GM18505 (cell line): Measurements from ENCODE around the gene TFEB.

ENCODE experiments used
- ATAC-seq: cut with Tn5 transposase; IDR thresholded peaks from one replicate; pipeline ENCODE4 v1.9.1; 2021; ENCODE audit not compliant: unreplicated experiment
- POLR2A ChIP-seq: IDR thresholded peaks from 4 replicates; pipeline ENCODE4 v1.6.1; 2011; ENCODE audit warnings: borderline replicate concordance; ENCODE audit not compliant: insufficient read depth, insufficient read length; ENCODE audit errors: extremely low read depth

The TFEB gene

GRCh38 chr6:41687501-41688175 is 47.8 kb downstream of the TFEB start:
- no peak for TF ChIP-seq POLR2A

GRCh38 chr6:41685641-41686380 is 49.6 kb downstream of the TFEB start:
- ATAC-seq = no peak
- TF ChIP-seq POLR2A = no peak

More at GRCh38 chr6:41687501-41688175, 47.8 kb downstream of the TFEB start:
- no peak for ATAC-seq

DNA sequence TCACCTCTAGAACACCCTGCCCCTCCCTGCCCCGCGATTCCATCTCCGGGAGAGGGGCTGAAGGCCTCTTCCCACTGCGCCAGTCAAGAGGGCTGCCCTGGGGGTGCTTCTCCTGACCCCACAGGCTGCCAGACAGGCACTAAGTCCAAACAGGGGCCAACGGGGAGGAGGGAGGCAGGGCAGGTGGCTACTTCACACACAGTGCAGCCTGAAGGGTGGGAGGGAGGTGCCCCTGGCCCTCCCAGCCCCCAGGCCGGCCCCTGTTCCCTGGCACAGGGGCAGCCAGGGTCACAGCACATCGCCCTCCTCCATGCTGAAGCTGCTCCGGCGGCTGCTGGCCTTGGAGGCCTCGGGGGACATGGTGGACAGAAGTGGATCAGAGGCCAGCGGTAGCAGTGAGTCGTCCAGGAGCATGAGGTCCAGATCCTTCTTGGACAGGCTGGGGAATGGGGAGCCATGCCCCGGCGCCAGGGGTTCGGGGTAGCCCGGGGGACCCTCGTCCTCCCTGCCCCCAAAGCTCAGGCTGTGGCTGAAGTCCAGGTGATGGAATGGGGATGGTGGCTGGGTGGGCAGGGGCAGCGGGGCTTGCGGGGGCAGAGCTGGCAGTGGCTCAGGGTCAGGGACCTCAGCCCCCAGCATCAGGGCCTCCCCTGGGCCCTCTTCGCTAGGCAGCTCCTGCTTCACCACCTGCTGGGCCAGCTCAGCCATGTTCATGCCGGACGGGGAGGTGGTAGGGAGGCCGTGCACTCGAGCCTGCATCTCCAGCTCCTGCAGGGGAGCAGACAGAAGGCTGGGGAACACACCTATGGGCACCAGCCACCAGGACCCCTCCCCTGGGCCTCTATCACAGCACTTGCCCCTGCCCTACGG is 50.9 kb downstream of the TFEB start:
- ATAC-seq = no peak
- no peak for TF ChIP-seq POLR2A

GRCh38 chr6:41683523-41684310 is 51.7 kb downstream of the TFEB start:
- ATAC-seq = peak; percentile 56
- peak; percentile 30 for TF ChIP-seq POLR2A

GRCh38 chr6:41683273-41683522 is 52.2 kb downstream of the TFEB start:
- ATAC-seq = no peak
- no peak for TF ChIP-seq POLR2A

DNA sequence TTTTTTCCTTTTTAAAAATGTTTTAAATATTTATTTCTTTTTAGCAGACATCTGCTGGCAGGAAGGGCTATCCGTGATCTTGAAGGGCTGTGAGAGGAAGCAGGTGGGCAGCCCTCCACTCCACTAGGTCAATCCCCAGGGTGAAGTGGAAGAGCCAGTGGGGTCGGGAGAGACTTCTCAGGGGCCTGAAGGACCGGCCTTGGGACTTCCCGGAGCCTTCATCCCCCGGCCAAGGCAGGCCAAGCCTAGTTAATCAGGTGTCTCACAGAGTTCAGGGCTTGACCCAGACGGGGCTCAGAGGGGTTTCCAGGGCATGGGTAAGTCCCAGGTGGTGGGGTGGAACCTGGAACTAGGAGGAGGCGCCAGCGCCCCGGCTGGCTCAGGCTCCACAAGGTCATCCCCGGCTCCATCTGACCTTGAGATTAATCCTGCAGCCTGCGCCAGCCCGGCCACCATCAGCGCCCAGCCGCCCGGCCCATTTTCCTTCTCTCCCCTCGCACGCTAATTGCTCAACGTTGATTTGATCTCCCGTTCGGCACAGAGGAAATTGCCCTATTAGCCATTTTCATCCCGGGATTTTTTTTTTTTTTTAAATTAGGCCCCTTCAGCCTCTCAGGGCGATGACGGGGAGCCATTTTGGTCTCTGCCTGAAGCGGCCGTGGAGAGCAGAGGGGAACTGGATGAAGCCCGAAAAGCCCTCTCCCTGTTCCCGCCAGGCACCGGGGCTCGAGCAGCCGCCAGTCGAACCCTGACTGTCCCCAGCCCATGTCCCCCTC is 52.7 kb downstream of the TFEB start:
- no peak for ATAC-seq
- TF ChIP-seq POLR2A = no peak

DNA sequence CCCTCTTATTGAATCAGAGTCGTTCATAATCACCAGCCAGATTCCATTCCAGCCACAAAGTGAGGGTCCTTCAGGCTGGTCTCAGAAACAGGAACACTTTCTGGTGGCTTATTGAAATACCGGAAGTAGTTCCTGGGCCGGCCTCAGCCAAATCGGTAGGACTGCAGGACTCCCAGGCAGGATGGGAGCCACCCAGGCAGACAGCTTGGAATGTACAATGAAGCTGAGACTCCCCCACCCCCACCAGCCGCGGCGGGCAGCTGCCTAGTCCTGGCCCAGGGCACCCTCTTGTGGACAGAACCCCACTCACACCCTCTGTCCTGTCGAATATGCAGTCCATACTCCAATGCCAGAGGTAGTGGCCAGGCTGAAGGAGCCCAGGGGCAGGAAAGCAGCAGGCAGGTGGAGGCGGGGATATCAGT is 53.3 kb downstream of the TFEB start:
- no peak for TF ChIP-seq POLR2A
- no peak for ATAC-seq

DNA sequence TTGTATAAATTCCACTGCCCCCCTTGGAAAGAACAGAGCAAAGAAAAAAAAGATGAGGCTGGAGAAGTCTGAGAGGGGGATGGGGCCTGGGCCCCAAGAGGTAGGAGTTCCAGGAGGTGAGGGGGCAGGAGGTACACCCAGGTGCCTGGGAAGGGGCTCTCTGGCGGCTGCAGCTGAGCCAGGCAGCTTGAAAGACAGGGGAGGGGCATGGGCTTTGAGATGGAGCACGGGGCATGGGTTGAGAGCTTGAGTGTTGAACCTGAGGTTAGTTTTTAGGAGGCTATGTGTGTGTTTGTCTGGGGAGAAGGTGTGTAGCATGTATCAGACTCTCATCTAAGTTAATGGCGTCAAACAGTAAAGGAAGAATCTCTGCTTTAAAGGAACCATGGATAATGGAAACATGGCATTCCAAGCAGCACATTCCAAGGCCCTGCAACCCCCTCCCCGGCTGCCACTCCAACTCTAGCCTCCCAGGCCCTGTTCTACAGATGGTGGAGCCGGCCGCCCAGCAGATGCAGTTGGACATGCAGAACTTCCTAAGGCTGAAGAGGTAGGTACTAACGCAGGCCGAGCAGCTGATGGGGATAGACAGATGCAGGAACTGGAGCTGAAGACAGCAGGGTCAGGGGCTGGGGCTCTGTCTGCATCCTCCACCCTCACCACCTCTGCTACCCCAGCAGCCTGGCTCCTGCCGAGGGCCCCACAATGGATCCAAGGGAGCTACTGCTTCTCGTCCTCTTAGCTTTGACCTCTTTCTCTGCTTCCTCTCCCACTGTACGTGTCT is 55.0 kb downstream of the TFEB start:
- TF ChIP-seq POLR2A = no peak
- no peak for ATAC-seq

- TF ChIP-seq POLR2A = no peak
- ATAC-seq = no peak
These were observed 55.7 kb downstream of the TFEB start for GRCh38 chr6:41679696-41680095.

DNA sequence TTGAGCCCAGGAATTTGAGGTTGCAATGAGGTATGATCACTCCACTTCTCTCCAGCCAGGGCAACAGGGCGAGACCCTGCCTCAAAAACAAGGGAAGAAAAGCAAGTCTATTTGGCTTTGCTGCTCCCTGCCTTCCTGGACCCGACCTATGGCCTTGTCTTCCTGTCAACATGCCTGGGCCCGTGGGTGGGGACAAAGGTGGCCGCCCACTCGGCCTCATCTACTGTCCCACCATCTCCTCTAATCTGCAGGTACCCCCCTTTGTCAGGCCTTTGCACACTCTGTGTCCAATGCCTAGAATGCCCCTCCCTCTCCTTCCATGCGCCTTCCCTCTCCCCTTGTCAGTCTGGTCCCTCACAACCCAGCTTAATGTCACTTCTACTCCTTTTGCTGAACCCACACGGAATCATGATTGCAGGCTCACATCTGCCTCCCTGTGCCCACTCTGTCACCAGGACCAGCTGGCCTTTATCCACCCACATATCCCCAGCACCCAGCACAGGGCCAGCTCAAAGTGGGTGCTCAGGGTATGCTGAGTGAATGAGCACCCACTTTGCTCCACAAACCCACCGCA is 56.8 kb downstream of the TFEB start:
- no peak for TF ChIP-seq POLR2A
- ATAC-seq = no peak

DNA sequence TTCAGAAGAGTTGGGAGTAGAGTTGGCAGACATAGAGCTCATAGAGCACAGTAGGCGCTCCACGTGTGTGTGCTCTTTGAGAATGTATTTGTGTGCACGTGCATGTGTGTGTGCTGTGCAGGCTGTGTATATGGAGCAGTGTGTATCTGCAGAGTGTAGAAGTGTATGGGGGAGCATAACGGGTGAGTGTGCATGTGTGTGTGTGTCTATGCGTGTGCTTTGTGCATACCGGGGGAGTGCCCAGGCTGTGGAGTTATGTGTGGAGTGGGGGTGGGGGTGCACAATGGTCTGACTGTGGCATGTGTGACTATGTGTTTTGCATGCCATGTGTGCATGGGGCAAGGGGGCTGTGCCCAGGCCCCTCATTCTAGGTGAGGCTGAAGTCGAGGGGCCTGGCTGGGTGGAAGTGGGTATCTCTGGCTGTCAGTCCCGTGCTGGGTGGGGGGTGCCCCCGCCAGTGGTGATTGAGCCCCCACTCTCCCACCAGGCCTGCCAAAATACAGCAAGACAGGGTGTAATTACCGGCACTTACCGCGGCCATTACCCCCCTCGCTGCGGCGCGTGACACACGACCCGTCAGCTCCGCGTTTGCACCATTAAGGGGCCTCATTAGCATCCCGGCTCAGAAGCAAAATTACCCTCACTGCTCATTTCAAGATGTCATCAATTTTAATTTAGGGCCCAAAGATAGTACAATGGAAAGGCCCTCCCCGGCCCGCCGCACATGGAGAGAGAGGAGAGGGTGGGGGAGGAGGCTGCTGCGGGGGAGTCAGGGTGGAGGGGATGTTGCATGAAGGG is 58.1 kb downstream of the TFEB start:
- ATAC-seq = no peak
- no peak for TF ChIP-seq POLR2A
